H1 (cell line): ENCODE measurements around the gene UNC5B. TPM values are rescaled to one million over a fixed set of nuclear protein-coding genes. Genes with fewer than 3 reads are reported as not detected.

Experiments used
- CTCF ChIA-PET: fragments of 300-600 bp; sonication (Branson Sonifier 250); formaldehyde crosslinking; loops from one replicate; lab custom pipeline; 2021; ENCODE audit not compliant: partially characterized antibody; lab: Charles Lee
- POLR2A ChIA-PET: fragments of 300-600 bp; sonication (Branson Sonifier 250); formaldehyde crosslinking; loops from one replicate; lab custom pipeline; 2021; ENCODE audit warnings: inconsistent platforms; ENCODE audit not compliant: partially characterized antibody; lab: Charles Lee
- DNase-seq, 2 experiments: peaks; one replicate each; pipeline versions ENCODE4 v3.0.0 to v3.0.0-alpha.2; 2010 to 2022; ENCODE audit warnings: low spot score in 2 of 2, low read depth in 1 of 2, mixed read lengths in 1 of 2
- FAIRE-seq: peaks from 2 replicates; lab custom pipeline; 2011; peaks lifted over from hg19 to GRCh38; lab: Jason Lieb, UNC
- H2AFZ ChIP-seq: 2 replicates; pipeline ENCODE4 v1.8.1; 2012; ENCODE audit warnings: low read length, inconsistent platforms
- H2AK5ac ChIP-seq: 2 replicates; pipeline ENCODE4 v1.6.1; 2013; ENCODE audit warnings: low read depth, low read length
- H2BK120ac ChIP-seq: replicated peaks from 2 replicates; pipeline ENCODE3; 2013; ENCODE audit warnings: low read depth, low read length, inconsistent platforms
- H2BK12ac ChIP-seq: 2 replicates; pipeline ENCODE4 v1.6.1; 2013; ENCODE audit warnings: low read depth, low read length
- H2BK15ac ChIP-seq: 2 replicates; pipeline ENCODE4 v1.6.1; 2013; ENCODE audit warnings: low read length
- H2BK20ac ChIP-seq: 2 replicates; pipeline ENCODE4 v1.6.1; 2013; ENCODE audit warnings: low read length
- H2BK5ac ChIP-seq: 2 replicates; pipeline ENCODE4 v1.6.1; 2013; ENCODE audit warnings: low read depth, low read length
- H3K14ac ChIP-seq: 2 replicates; pipeline ENCODE4 v1.6.1; 2013; ENCODE audit warnings: inconsistent platforms; ENCODE audit not compliant: insufficient read length
- H3K18ac ChIP-seq: 2 replicates; pipeline ENCODE4 v1.6.1; 2013; ENCODE audit warnings: low read length; ENCODE audit errors: extremely low read depth
- H3K23ac ChIP-seq: 2 replicates; pipeline ENCODE4 v1.6.1; 2013; ENCODE audit warnings: inconsistent platforms; ENCODE audit not compliant: insufficient read length
- H3K23me2 ChIP-seq: 2 replicates; pipeline ENCODE4 v1.6.1; 2013; ENCODE audit warnings: low read depth, low read length
- H3K27ac ChIP-seq: 2 replicates; pipeline ENCODE4 v1.6.1; 2011; ENCODE audit warnings: low read depth, low read length, inconsistent platforms
- H3K27me3 ChIP-seq, 4 experiments: replicated peaks in 1 of 4; 1 replicate in 1 of 4; 2 replicates in 3 of 4; pipeline versions ENCODE4 v1.6.1 to v1.8.1; 2011 to 2013; ENCODE audit warnings: low read length in 3 of 4, mild to moderate bottlenecking in 3 of 4, inconsistent platforms in 2 of 4, mixed read lengths in 2 of 4, moderate library complexity in 1 of 4; ENCODE audit not compliant: control insufficient read depth in 3 of 4, insufficient read depth in 3 of 4; ENCODE audit errors: extremely low read depth in 1 of 4
- H3K36me3 ChIP-seq, 4 experiments: 2 replicates each; pipeline versions ENCODE4 v1.6.1 to v1.8.1; 2011 to 2013; ENCODE audit warnings: mild to moderate bottlenecking in 4 of 4, low read length in 3 of 4, moderate library complexity in 2 of 4, control low read depth in 1 of 4, inconsistent platforms in 1 of 4; ENCODE audit not compliant: insufficient read depth in 4 of 4, control insufficient read depth in 2 of 4
- H3K4ac ChIP-seq: replicated peaks from 2 replicates; pipeline ENCODE3; 2013; ENCODE audit warnings: low read length, low read depth, mixed read lengths, inconsistent platforms; ENCODE audit not compliant: insufficient read length
- H3K4me1 ChIP-seq, 4 experiments: replicated peaks in 1 of 4; 1 replicate in 1 of 4; 2 replicates in 3 of 4; pipeline versions ENCODE4 v1.6.1 to v1.8.1; 2011 to 2013; ENCODE audit warnings: low read length in 3 of 4, inconsistent platforms in 2 of 4, mixed read lengths in 1 of 4; ENCODE audit not compliant: insufficient read depth in 4 of 4, control insufficient read depth in 3 of 4
- H3K4me2 ChIP-seq, 2 experiments: 2 replicates each; pipeline versions ENCODE4 v1.6.1 to v1.8.1; 2011 to 2013; ENCODE audit warnings: low read depth in 2 of 2, low read length in 2 of 2, control low read depth in 1 of 2, inconsistent platforms in 1 of 2, mild to moderate bottlenecking in 1 of 2; ENCODE audit not compliant: insufficient read depth in 1 of 2
- H3K4me3 ChIP-seq, 4 experiments: fragments of 200-600, 300-600 bp in 1 of 4; sonication (generic), shearing (Covaris generic), sonication (Bioruptor Twin) in 1 of 4; 2 replicates each; pipeline versions ENCODE4 v1.5.1 to v1.8.1; 2011 to 2016; ENCODE audit warnings: low read length in 4 of 4, low read depth in 3 of 4, control low read depth in 2 of 4, inconsistent platforms in 2 of 4, mild to moderate bottlenecking in 2 of 4, mixed read lengths in 1 of 4, moderate library complexity in 1 of 4; ENCODE audit not compliant: insufficient read depth in 2 of 4; ENCODE audit errors: extremely low read depth in 1 of 4
- H3K56ac ChIP-seq: replicated peaks from 2 replicates; pipeline ENCODE3; 2013; ENCODE audit warnings: low read depth, mild to moderate bottlenecking, mixed read lengths, low read length, inconsistent platforms; ENCODE audit not compliant: insufficient read length
- H3K79me1 ChIP-seq: 2 replicates; pipeline ENCODE4 v1.6.1; 2013; ENCODE audit warnings: low read depth, low read length, control low read depth
- H3K79me2 ChIP-seq, 2 experiments: 2 replicates each; pipeline versions ENCODE4 v1.6.1 to v1.8.1; 2012 to 2013; ENCODE audit warnings: low read length in 2 of 2, mild to moderate bottlenecking in 2 of 2, inconsistent platforms in 1 of 2; ENCODE audit not compliant: insufficient read depth in 2 of 2, control insufficient read depth in 1 of 2
- H3K9ac ChIP-seq, 4 experiments: replicated peaks in 1 of 4; 1 replicate in 1 of 4; 2 replicates in 3 of 4; pipeline versions ENCODE4 v1.6.1 to v1.8.1; 2011 to 2013; ENCODE audit warnings: low read depth in 3 of 4, low read length in 3 of 4, control low read depth in 2 of 4, mild to moderate bottlenecking in 2 of 4, moderate library complexity in 2 of 4, inconsistent platforms in 1 of 4; ENCODE audit errors: extremely low read depth in 1 of 4
- H3K9me3 ChIP-seq, 2 experiments: 2 replicates each; pipeline versions ENCODE4 v1.6.1 to v1.8.1; 2012 to 2013; ENCODE audit warnings: mild to moderate bottlenecking in 2 of 2, moderate library complexity in 2 of 2, control low read depth in 1 of 2, inconsistent platforms in 1 of 2, low read depth in 1 of 2, low read length in 1 of 2, mixed read lengths in 1 of 2; ENCODE audit not compliant: insufficient read depth in 2 of 2
- H4K20me1 ChIP-seq, 2 experiments: replicated peaks in 1 of 2; 2 replicates each; pipeline versions ENCODE3 to v1.8.1; 2011 to 2013; ENCODE audit warnings: inconsistent platforms in 2 of 2, low read length in 2 of 2, mild to moderate bottlenecking in 1 of 2; ENCODE audit not compliant: insufficient read depth in 2 of 2, control insufficient read depth in 1 of 2
- H4K5ac ChIP-seq: 2 replicates; pipeline ENCODE4 v1.6.1; 2013; ENCODE audit warnings: low read length, low read depth, mixed read lengths, inconsistent platforms; ENCODE audit not compliant: insufficient read length
- H4K8ac ChIP-seq: 2 replicates; pipeline ENCODE4 v1.8.0; 2013; ENCODE audit warnings: mild to moderate bottlenecking, moderate library complexity, low read length, inconsistent platforms; ENCODE audit not compliant: insufficient read depth; ENCODE audit errors: extremely low read depth
- H4K91ac ChIP-seq: replicated peaks from 2 replicates; pipeline ENCODE3; 2013; ENCODE audit warnings: low read length, mixed read lengths, inconsistent platforms; ENCODE audit not compliant: insufficient read length
- CBX5 ChIP-seq: fragments of 300-800, 300-1000 bp; sonication (generic); IDR thresholded peaks from 2 replicates; pipeline ENCODE4 v1.7.1; 2016; ENCODE audit warnings: antibody characterized with exemption, low read length, low read depth
- CBX8 ChIP-seq: fragments of 300-800, 300-1000 bp; sonication (generic); IDR thresholded peaks from 2 replicates; pipeline ENCODE4 v1.7.1; 2016; ENCODE audit warnings: low read depth, low read length, borderline replicate concordance
- EGR1 ChIP-seq: IDR thresholded peaks from 2 replicates; pipeline ENCODE4 v1.6.1; 2011; ENCODE audit warnings: low read depth, low read length, borderline replicate concordance
- JUND ChIP-seq: IDR thresholded peaks from 2 replicates; pipeline ENCODE4 v1.6.1; 2011; ENCODE audit warnings: mild to moderate bottlenecking, improper control_type of control experiment, low read length
- KDM4A ChIP-seq: IDR thresholded peaks from one replicate; pipeline ENCODE4 v1.7.1; 2012; ENCODE audit warnings: low read depth, mild to moderate bottlenecking, moderate library complexity, low read length, inconsistent platforms; ENCODE audit not compliant: severe bottlenecking
- KDM5A ChIP-seq: fragments of 200-600 bp; IDR thresholded peaks from 2 replicates; pipeline ENCODE4 v1.7.1; 2012; ENCODE audit warnings: mild to moderate bottlenecking, low read length, inconsistent platforms, mixed read lengths
- POU5F1 ChIP-seq: IDR thresholded peaks from 2 replicates; pipeline ENCODE4 v1.6.1; 2011; ENCODE audit warnings: low read depth, mild to moderate bottlenecking, low read length, moderate library complexity
- SP1 ChIP-seq: IDR thresholded peaks from 2 replicates; pipeline ENCODE4 v1.6.1; 2011; ENCODE audit warnings: low read depth, low read length
- TCF12 ChIP-seq: IDR thresholded peaks from 2 replicates; pipeline ENCODE4 v1.6.1; 2011; ENCODE audit warnings: low read depth, mild to moderate bottlenecking, low read length
- YY1 ChIP-seq: IDR thresholded peaks from 2 replicates; pipeline ENCODE4 v1.6.1; 2011; ENCODE audit warnings: low read depth, mild to moderate bottlenecking, low read length
- WGBS, 2 experiments: shearing (Covaris generic) in 1 of 2; methylation state at CpG; one replicate each; pipeline versions ENCODE4 v1.1.6 to v1.1.7; 2013 to 2015; ENCODE audit warnings: low lambda C conversion rate in 2 of 2, mixed read lengths in 2 of 2, inconsistent platforms in 1 of 2, low coverage in 1 of 2, missing lambda C conversion rate in 1 of 2; ENCODE audit not compliant: insufficient replicate concordance in 2 of 2, insufficient coverage in 1 of 2, insufficient read length in 1 of 2; ENCODE audit errors: extremely low coverage in 1 of 2, missing lambda C conversion rate in 1 of 2; 5-methylcytosine and 5-hydroxymethylcytosine counted together
- polyA plus RNA-seq, 7 experiments: library from polyadenylated mRNA; depleted of rRNA in 3 of 7; stranded (reverse) in 5 of 7; unstranded in 2 of 7; fragments of >200 nt in 5 of 7; fragments of 200-250 nt in 2 of 7; gene quantifications; 1 replicate in 5 of 7; 2 replicates in 1 of 7; 4 replicates in 1 of 7; pipeline versions ENCODE4 v1.2.1 to v1.2.3, GENCODE V29; 2011 to 2013; ENCODE audit warnings: missing spikeins in 2 of 7, mixed read lengths in 2 of 7
- total RNA-seq: library from RNA; stranded (reverse); fragmentation: NEBNext Ultra II Directional; extraction: Animal tissue kit (Norgen Biotek cat#: 25700); gene quantifications from 2 replicates; pipeline ENCODE4 v1.2.1, GENCODE V29; 2021

Gene UNC5B
- total and polyA plus RNA-seq, 2 of the 8 experiments (the other 6 are each of a cell fraction or from before 2014, with no cell fraction given) = 27.9 to 31.8 TPM

GRCh38 chr10:71225291-71226058, 13.1 kb downstream of the UNC5B start:
- no peak for FAIRE-seq
- H3K27ac ChIP-seq = no peak overlapping the region
- CTCF ChIA-PET = interaction anchor here (1.1 to 8.4 kb wide), 6 partner anchors 9 to 301 kb away, joined by 3 to 58 read pairs (median 4); no protein-coding TSS in a partner anchor

More at GRCh38 chr10:71225291-71226058, 13.1 kb downstream of the UNC5B start:
- no peak overlapping the region for H2AK5ac ChIP-seq
- no peaks in the 10 kb centered on the region for H3K9me3 ChIP-seq
- H3K4me2 ChIP-seq = no peak overlapping the region
- no peak overlapping the region for H3K4ac ChIP-seq
- no peak overlapping the region for H3K4me3 ChIP-seq
- H3K23ac ChIP-seq = no peak overlapping the region
- no peaks in the 10 kb centered on the region; the same call in 1 of the 2 replicates for H3K23me2 ChIP-seq
- peaks cover 1 to 5% of the 10 kb centered on the region in 2 experiments for H4K20me1 ChIP-seq
- no peak overlapping the region for H2BK12ac ChIP-seq
- no peak overlapping the region for H4K5ac ChIP-seq
- no peak overlapping the region for H2BK120ac ChIP-seq
- H3K79me2 ChIP-seq = peaks cover 0 to 49% of the 10 kb centered on the region in 2 experiments; a peak in 3 of 4 replicates
- no peak overlapping the region for H4K91ac ChIP-seq
- no peak overlapping the region for H2AFZ ChIP-seq
- 77% methylated on average over 12 of the region's 12 CpGs; no CpG with 5 or more reads in 1 of the 2 experiments for WGBS, 2 experiments
- H3K18ac ChIP-seq = no peak overlapping the region
- POLR2A ChIA-PET = interaction anchor here (1.3 kb wide), 1 partner anchor 10 kb away, joined by 5 read pairs; no protein-coding TSS in a partner anchor
- no peaks in the 10 kb centered on the region for H3K36me3 ChIP-seq
- H3K14ac ChIP-seq = no peak overlapping the region
- H3K9ac ChIP-seq = no peak overlapping the region
- peaks cover 10% of the 10 kb centered on the region for H3K79me1 ChIP-seq
- H4K8ac ChIP-seq = no peak overlapping the region; the same call in 1 of the 2 replicates
- H3K4me1 ChIP-seq = peaks cover 6 to 26% (median 10%) of the 10 kb centered on the region in 4 experiments
- no peak overlapping the region for H3K56ac ChIP-seq
- no peak for TF ChIP-seq JUND
- no peak for TF ChIP-seq TCF12
- TF ChIP-seq POU5F1 = no peak
- no peak for TF ChIP-seq YY1
- no peak for TF ChIP-seq SP1
- TF ChIP-seq CBX8 = no peak
- no peak for TF ChIP-seq KDM5A
- TF ChIP-seq EGR1 = no peak
- TF ChIP-seq CBX5 = no peak
- TF ChIP-seq KDM4A = no peak
- no peak overlapping the region for H2BK5ac ChIP-seq
- no peak overlapping the region for H2BK20ac ChIP-seq
- no peak for DNase-seq
- no peak overlapping the region for H2BK15ac ChIP-seq
- H3K27me3 ChIP-seq = no peaks in the 10 kb centered on the region
